GM12872 (cell line): ENCODE data around the gene IL12RB1.

Source experiments
- TF ChIP-seq, protein P1 (sequence below): IDR thresholded peaks from 3 replicates; pipeline ENCODE4 v1.5.1; 2011; ENCODE audit warnings: low read depth, mild to moderate bottlenecking, low read length, moderate library complexity; ENCODE audit not compliant: insufficient read depth

Gene IL12RB1

DNA sequence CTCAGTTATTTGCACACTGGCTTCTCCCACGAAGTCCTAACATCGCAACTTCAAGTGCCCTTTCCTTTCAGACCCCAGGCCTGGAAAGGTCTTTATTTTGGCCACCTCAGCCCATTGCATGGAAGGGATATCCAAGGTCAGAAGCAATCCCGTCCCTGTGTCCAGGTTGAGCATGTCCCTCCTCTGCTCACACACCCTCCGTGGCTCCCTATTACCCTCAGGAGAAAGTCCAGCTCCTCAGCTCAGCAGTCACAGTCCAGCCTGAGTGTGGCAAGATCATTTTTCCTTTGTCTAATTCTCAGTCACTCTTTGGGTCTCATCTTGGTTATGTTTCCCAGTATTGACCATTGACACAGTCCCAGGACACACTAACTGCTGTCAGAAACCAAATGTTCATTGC lies 59.6 kb downstream of the IL12RB1 start:
- TF ChIP-seq, protein P1, sequence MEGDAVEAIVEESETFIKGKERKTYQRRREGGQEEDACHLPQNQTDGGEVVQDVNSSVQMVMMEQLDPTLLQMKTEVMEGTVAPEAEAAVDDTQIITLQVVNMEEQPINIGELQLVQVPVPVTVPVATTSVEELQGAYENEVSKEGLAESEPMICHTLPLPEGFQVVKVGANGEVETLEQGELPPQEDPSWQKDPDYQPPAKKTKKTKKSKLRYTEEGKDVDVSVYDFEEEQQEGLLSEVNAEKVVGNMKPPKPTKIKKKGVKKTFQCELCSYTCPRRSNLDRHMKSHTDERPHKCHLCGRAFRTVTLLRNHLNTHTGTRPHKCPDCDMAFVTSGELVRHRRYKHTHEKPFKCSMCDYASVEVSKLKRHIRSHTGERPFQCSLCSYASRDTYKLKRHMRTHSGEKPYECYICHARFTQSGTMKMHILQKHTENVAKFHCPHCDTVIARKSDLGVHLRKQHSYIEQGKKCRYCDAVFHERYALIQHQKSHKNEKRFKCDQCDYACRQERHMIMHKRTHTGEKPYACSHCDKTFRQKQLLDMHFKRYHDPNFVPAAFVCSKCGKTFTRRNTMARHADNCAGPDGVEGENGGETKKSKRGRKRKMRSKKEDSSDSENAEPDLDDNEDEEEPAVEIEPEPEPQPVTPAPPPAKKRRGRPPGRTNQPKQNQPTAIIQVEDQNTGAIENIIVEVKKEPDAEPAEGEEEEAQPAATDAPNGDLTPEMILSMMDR, result no peak

DNA sequence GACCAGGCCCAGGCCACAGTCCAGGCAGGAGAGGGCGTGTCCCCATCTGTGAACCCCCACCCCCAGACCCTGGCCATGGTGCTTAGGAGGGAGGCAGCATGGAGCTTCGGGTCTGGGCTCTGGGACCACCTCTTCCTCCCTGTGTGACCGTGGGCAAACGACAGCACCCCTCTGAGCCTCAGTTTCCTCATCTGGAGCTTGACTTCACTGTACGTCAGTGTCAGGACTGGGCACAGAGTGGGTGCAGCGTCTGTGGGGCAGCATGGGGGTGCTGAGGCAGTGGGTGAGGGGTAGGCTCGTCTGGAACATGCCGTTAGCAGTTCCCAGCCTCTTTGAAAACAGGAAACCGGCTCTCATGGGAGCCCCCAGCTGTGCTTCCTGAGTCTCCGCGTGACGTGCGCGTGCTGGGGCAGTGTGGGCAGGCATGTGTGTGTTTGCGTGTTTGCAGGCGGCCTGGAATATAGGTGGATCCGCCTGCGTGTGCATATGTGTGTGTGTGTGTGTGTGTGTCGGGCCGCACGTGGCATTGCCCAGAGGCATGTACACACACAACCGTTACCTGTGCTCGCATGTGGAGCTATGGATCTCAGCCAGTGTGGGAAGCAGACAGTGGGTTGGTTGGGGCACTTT lies 63.0 kb downstream of the IL12RB1 start:
- TF ChIP-seq, protein P1, result no peak

DNA sequence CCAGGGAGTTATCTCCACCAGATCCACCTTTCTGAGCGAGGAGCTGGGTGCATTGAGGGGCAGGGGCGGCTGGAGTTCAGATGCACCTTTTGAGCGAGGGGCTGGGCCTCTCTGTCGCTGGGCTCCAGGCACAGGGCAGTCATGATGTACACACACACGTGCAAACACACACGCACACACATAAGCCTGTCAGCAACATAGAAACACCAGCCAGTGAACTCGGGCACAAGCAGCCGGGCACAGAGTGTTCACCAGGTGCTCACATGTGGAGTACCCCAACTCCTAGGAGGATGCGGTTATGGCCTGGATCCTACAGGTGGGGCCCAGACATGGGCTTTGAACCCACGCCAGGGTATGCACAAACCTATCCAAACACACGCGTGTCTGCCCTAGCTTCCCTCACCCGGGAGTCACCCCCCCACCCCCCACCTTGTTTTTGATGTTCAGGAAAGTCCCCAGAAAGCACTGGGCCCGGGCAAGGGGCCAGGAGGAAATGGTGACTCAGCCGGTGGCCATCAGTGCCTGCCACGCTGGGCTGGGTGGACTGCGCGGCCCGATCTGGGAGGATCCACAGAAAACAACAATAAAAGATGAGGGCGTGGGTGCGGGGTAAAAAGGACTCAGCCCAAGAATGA lies 65.5 kb downstream of the IL12RB1 start:
- TF ChIP-seq, protein P1, result no peak

DNA sequence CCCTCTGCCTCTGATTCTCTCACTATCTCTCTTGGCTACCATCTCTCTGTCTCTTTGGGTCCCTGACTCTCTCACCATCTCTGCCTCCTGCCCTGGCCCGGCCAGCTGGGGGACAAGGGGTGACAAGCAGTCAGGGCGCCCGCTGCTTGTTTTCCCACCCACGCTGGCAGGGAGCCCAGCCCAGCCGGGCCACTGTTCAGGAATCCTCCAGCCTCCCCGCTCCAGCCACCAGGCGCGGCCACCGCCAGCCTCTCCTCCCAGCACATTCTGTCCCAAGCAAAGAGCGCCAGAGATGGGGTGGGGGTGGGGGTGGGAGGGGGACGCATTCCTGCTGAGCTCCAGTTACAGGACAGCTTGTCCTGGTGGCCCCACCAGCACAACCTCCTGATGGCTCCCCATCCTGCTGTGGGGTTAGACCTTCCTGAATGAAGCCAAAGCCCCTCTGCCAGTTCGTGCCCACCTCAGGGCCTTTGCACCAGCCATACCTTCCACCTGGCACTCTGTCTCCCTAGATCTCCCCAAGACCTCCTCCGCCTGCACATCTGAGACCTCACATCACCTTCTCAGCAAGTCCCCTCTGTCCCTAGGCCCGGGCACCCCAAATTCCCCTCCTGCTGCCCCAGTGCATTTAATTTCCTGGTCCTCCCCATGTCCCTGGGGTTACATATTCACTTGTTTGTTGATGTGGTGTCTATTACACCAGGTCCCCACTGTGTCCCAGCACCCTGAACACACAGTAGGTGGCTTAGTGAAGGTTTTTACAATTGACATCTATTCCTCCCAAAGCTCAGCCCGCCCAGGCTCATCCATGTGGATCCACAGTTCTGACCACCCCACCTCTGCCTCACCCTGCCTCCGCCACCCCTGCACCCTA lies 66.3 kb downstream of the IL12RB1 start:
- TF ChIP-seq, protein P1, result no peak

DNA sequence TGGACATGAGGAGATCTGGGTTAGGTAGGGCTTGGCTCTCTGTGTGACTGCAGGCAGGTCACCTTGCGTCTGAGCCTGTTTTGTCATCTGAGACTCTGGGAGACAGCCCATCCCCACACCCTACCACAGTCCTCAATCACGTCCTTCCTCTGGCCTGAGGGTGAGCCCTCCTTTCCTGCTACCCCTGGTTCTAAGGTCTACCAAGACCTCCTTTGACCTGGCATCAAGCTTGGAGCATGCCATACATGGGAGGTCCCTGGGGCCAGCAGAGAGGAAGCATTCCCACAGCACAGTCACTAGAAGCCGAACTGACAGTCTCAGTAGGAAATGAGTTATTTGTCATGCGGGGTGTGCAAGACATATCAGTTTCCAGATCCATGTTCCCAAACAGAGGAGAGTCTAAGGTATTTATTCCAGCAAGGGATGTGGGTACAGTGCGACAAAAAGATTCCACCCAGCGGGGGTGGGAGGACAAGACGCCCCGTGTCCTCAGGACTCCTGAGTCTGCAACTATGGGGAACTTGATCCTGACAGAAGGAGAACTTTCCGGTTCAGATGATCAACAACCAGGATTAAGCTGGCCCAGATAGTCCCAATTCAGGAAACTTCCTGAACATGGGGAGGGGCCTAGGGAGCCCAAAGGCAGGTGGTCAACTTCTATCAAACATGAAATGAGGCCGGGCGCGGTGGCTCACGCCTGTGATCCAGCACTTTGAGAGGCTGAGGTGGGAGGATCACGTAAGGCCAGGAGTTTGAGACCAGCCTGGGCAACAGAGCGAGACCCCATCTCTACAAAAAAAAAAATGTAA lies 69.3 kb downstream of the IL12RB1 start:
- TF ChIP-seq, protein P1, result no peak

DNA sequence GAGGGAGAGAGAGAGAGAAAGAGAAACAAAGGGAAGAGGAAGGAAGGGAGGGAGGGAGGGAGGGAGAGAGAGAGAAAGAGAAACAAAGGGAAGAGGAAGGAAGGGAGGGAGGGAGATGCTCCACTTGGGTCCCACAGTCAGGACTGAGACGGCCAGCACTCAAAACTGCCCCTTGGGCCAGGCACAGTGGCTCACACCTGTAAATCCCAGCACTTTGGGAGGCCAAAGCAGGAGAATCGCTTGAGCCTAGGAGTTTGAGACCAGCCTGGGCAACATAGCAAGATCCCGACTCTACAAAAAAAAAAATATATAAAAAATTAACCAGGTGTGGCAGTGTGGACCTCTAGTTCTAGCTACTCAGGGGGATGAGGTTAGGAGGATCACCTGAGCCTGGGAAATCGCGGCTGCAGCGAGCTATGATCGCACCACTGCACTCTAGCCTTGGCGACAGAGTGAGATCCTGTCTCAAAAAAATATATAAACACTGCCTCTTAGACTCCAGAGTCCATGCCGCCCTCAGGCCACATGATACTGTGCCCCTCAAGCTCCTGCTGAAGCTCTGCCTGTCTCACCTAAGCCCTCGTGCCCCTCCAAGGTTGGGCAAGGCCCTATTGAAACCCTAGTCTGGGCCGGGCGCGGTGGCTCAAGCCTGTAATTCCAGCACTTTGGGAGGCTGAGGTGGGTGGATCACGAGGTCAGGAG lies 70.4 kb downstream of the IL12RB1 start:
- TF ChIP-seq, protein P1, result no peak
